Aorta (tissue), 4 donors: ENCODE measurements around the gene BCAR1. TPM values are rescaled to one million over a fixed set of nuclear protein-coding genes. Genes with fewer than 3 reads are reported as not detected.

Experiments used
- polyA plus RNA-seq, 2 donors: library from polyadenylated mRNA; stranded (reverse); fragments of 200-250 nt; gene quantifications; one replicate each; pipeline ENCODE4 v1.2.3, GENCODE V29; 2013
- total RNA-seq, 2 donors: library from RNA; stranded (reverse); fragmentation: NEBNext Ultra II Directional; extraction: Animal tissue kit (Norgen Biotek cat#: 25700); gene quantifications; one replicate each; pipeline ENCODE4 v1.2.1, GENCODE V29; 2021
- donor health status: healthy with polysubstance abuse.
- donor health status: Bipolar disorder and iron deficiency.
- donor health status: DM: no; HTN: no; CAD: no.
- donor health status: DM: yes; HTN: yes; CAD: no.

BCAR1 gene
- total and polyA plus RNA-seq, 4 donors = 28.7 to 140 (median 90.5) TPM

Other genes with a start within 250 kb of the BCAR1 start
- gene LDHD, start 134.8 kb downstream of the BCAR1 start, total RNA-seq = 1 to 10 TPM; 5.5 to 5.6 TPM
- gene LDHD, start 134.8 kb downstream of the BCAR1 start, polyA plus RNA-seq = 1 to 10 TPM; 5.6 to 6.8 TPM
- gene ZFP1, start 103.1 kb downstream of the BCAR1 start, total RNA-seq = 10 to 100 TPM; 13.1 to 19.2 TPM
- 1 to 10 TPM; 3.9 to 6.3 TPM for gene ZFP1, start 103.1 kb downstream of the BCAR1 start, polyA plus RNA-seq
- 10 to 100 TPM in 1 of 2 donors, 1 to 10 TPM in 1; 9.1 to 11.6 TPM for gene CTRB2, start 44.5 kb downstream of the BCAR1 start, total RNA-seq
- gene CTRB2, start 44.5 kb downstream of the BCAR1 start, polyA plus RNA-seq = 10 to 100 TPM; 12.7 to 19.0 TPM
- gene CTRB1, start 32.6 kb downstream of the BCAR1 start, total RNA-seq = 1 to 10 TPM; 3.4 to 6.8 TPM
- 10 to 100 TPM in 1 of 2 donors, 1 to 10 TPM in 1; 5.7 to 17.4 TPM for gene CTRB1, start 32.6 kb downstream of the BCAR1 start, polyA plus RNA-seq
- gene CFDP1, start 181.9 kb upstream of the BCAR1 start, total RNA-seq = 10 to 100 TPM; 55.9 to 59.1 TPM
- gene CFDP1, start 181.9 kb upstream of the BCAR1 start, polyA plus RNA-seq = 100 to 1,000 TPM in 1 of 2 donors, 10 to 100 TPM in 1; 52.8 to 111 TPM
- 10 to 100 TPM; 20.5 to 21.5 TPM for gene TMEM170A, start 213.1 kb upstream of the BCAR1 start, total RNA-seq
- 1 to 10 TPM; 4.2 to 5.6 TPM for gene TMEM170A, start 213.1 kb upstream of the BCAR1 start, polyA plus RNA-seq
- gene CHST6, start 243.8 kb upstream of the BCAR1 start, total RNA-seq = 1 to 10 TPM; 2.4 to 6.0 TPM
- gene CHST6, start 243.8 kb upstream of the BCAR1 start, polyA plus RNA-seq = under 1 TPM; 0.49 to 0.88 TPM